ENCODE data around the gene U2AF1L4. TPM values are rescaled to one million over a fixed set of nuclear protein-coding genes. Genes with fewer than 3 reads are reported as not detected.

Gene U2AF1L4
- 22.9 TPM for total RNA-seq

- peak; percentile 89 for ATAC-seq
- intact Hi-C loops (cut with DNase I) = no loop called here
- peak; percentile 97 for DNase-seq (ENCODE audit: low spot score)
Observed at GRCh38 chr19:35745328-35746086, at the start of gene U2AF1L4, which contains the start of gene PSENEN. U2AF1L4 (minus strand) TSS chr19:35745418; CDS start chr19:35745391, 27 bp downstream. PSENEN (plus strand) TSS chr19:35745651; CDS start chr19:35745931, 280 bp downstream.

GRCh38 chr19:35793381-35794165, 48.4 kb upstream of the U2AF1L4 start:
- DNase-seq (ENCODE audit: low spot score) = no peak
- intact Hi-C loops (cut with DNase I) = no loop called here
- no peak for ATAC-seq

GRCh38 chr19:35792888-35793287, 47.7 kb upstream of the U2AF1L4 start:
- DNase-seq (ENCODE audit: low spot score) (no peak), ATAC-seq (no peak)
- intact Hi-C loops (cut with DNase I) = no loop called here

- ATAC-seq (no peak), DNase-seq (ENCODE audit: low spot score) (no peak)
- intact Hi-C loops (cut with DNase I) = no loop called here
Observed at GRCh38 chr19:35792312-35792711, 47.1 kb upstream of the U2AF1L4 start.

GRCh38 chr19:35791814-35792279, 46.6 kb upstream of the U2AF1L4 start:
- no peak for ATAC-seq
- intact Hi-C loops (cut with DNase I) = no loop called here
- DNase-seq (ENCODE audit: low spot score) = no peak

GRCh38 chr19:35790981-35791813, 46.0 kb upstream of the U2AF1L4 start:
- ATAC-seq (no peak), DNase-seq (ENCODE audit: low spot score) (no peak)
- intact Hi-C loops (cut with DNase I) = no loop called here

GRCh38 chr19:35789978-35790944, 45.0 kb upstream of the U2AF1L4 start:
- intact Hi-C loops (cut with DNase I) = no loop called here
- ATAC-seq = no peak

GRCh38 chr19:35789195-35789977, 44.2 kb upstream of the U2AF1L4 start:
- DNase-seq (ENCODE audit: low spot score) (no peak), ATAC-seq (no peak)
- intact Hi-C loops (cut with DNase I) = no loop called here

More at GRCh38 chr19:35789978-35790944, 45.0 kb upstream of the U2AF1L4 start:
- no peak for DNase-seq (ENCODE audit: low spot score)

- DNase-seq (ENCODE audit: low spot score) = no peak
- no peak for ATAC-seq
- intact Hi-C loops (cut with DNase I) = no loop called here
Observed at GRCh38 chr19:35788205-35788960, 43.2 kb upstream of the U2AF1L4 start.

- intact Hi-C loops (cut with DNase I) = no loop called here
- no peak for DNase-seq (ENCODE audit: low spot score)
- no peak for ATAC-seq
Observed at GRCh38 chr19:35787227-35787799, 42.1 kb upstream of the U2AF1L4 start.

GRCh38 chr19:35786299-35787160, 41.3 kb upstream of the U2AF1L4 start:
- intact Hi-C loops (cut with DNase I) = no loop called here
- DNase-seq (ENCODE audit: low spot score) (no peak), ATAC-seq (no peak)

GRCh38 chr19:35785339-35785627, 40.1 kb upstream of the U2AF1L4 start:
- ATAC-seq (no peak), DNase-seq (ENCODE audit: low spot score) (no peak)
- intact Hi-C loops (cut with DNase I) = no loop called here

GRCh38 chr19:35784503-35785338, 39.5 kb upstream of the U2AF1L4 start:
- DNase-seq (ENCODE audit: low spot score) (no peak), ATAC-seq (no peak)
- intact Hi-C loops (cut with DNase I) = no loop called here

GRCh38 chr19:35783469-35784434, 38.5 kb upstream of the U2AF1L4 start:
- DNase-seq (ENCODE audit: low spot score) (no peak), ATAC-seq (no peak)
- intact Hi-C loops (cut with DNase I) = no loop called here
